ENCODE results near the gene OCSTAMP.

Gene OCSTAMP

DNA sequence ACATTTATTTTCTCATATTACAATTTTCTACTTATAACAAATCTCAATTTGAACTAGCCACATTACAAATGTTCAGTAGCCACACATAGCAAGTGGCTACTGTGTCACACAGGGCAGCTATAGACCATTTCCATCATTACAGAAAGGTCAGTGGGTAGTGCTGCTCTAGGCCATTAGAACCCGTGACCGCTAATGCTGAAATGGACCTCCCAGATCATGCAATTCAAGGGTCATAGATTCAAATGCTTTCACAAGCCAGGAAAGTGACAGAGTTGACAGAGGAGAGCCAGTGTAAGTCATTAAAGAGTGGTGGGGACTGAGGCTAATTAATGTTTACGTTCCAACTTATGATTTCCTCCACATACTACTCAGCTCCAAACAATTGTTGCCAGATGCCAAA, 3.5 kb upstream of the OCSTAMP start:
- no peak for DNase-seq (ENCODE audit: low spot score)

DNA sequence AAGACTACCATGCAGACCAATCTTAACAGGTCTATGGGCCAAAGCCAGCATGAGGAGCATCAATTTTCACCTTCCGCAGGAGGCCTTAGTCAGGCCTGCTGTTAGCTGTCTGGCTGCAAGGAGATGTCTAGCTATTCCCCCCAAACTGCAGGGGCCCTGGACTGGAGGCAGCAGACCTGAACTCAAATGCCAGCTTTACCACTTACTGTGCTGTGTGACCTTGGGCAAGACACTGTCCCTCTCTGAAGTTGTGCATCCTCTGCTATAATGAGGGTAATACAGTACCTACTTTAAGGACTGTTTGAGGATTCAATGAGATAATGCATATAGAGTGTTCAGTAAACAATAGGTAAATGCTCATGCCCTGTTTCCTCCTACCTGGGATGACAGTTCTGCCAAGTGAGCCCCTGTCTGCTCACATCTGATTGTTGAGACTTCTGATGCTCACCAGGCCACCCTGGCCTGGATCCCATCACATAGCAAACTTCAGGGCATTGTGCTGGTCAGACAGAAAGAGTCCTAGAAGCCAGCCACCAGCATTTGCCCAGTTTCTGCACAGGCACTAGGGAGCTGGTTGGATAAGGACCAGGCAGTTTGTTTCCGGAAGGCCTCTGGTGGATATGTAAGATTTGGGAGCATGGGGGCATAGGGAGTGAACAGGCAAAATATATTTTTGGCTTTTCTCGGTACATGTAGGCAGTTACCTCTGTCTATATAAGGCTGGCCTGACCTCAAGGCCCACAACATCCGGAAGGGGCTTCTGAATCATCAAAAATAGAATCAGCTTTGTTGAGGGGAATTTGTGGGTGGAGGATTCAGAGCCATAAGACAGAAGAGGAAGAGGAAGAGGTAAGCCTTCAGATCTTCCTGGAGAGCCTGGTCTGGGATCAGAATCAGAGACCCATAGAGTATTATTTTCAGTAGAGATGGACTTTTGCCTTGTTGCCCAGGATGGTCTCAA, 2.3 kb upstream of the OCSTAMP start:
- DNase-seq (ENCODE audit: low spot score): peak; percentile 85

- no peak for DNase-seq (ENCODE audit: low spot score)
Measured at GRCh38 chr20:46551522-46552381, 1.3 kb upstream of the OCSTAMP start.

DNA sequence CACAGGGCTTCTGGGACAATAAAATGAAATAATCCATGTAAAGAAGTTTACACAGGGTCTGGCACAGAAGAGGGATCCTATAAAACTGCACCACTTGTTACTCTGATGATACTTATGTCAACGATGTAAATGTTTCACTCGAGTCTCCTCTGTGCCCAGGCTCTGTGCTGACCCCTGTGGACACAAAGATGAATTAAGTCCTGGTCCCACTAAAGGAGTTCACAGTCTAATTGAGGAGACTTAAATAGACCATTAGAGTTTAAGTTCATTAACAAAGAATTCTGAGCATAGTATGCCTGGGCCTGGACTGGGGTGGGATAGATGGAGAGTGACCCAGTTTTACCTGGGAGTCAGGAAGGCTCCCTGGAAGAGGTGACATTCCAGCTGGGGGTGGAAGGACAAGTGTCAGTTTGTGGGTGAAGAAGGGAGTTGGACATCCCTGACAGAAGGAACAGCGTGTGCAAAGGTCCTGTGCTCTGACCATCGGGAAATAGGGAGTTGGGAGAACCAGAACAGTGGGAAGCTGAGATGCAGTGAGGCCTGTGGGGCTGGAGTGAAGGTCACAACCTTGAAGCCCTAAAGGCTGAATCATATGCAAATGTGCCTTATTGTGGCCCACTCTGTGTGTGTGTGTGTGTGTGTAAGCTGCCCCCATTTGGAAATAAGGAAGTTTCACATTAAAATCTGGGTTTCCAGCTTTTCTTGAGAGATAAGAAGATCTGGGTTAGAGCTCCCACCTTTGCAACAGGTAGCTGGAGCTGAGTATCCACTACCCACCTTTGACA, 1.1 kb downstream of the OCSTAMP start:
- DNase-seq (ENCODE audit: low spot score): peak; percentile 10

GRCh38 chr20:46548688-46549087, 1.8 kb downstream of the OCSTAMP start:
- DNase-seq (ENCODE audit: low spot score): no peak

- no peak for DNase-seq (ENCODE audit: low spot score)
Measured at GRCh38 chr20:46547995-46548394, 2.5 kb downstream of the OCSTAMP start.

- DNase-seq (ENCODE audit: low spot score): peak; percentile 51
Measured at GRCh38 chr20:46546936-46547335, 3.5 kb downstream of the OCSTAMP start.

- DNase-seq (ENCODE audit: low spot score): no peak
Measured at GRCh38 chr20:46546298-46546697, 4.2 kb downstream of the OCSTAMP start.

DNA sequence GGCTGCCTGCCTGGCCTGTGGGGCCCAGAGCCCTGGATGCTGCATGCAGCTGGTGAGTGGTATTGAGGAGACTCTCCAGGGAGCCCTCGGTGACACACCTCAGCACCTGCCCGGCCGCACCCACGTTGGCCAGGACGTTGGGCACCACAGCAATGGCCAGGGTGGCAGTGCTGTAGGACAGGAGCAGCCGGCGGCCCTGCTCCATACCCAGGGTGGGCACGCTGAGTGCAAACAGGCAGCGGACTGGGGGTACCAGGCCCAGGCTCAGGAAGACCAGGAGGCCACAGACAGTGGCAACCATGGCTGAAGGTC, 4.7 kb downstream of the OCSTAMP start:
- no peak for DNase-seq (ENCODE audit: low spot score)

GRCh38 chr20:46545077-46545826, 5.2 kb downstream of the OCSTAMP start:
- DNase-seq (ENCODE audit: low spot score): peak; percentile 86

GRCh38 chr20:46544576-46544975, 5.9 kb downstream of the OCSTAMP start:
- peak; percentile 19 for DNase-seq (ENCODE audit: low spot score)

DNA sequence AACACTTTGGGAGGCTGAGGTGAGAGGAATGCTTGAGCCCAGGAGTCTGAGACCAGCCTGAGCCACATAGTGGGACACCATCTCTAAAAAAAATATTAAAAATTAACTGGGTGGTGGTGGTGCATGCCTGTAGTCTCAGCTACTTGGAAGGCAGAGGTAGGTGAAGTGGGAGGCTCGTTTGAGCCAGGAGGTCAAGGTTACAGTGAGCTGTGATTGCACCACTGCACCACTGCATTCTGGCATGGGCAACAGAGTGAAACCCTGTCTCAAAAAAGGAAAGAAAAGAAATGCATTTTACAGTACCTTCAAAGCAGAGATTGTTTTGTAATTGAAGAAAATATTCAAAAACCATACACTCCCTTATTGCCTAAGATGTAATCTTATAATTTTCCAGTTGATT, 6.5 kb downstream of the OCSTAMP start:
- DNase-seq (ENCODE audit: low spot score): no peak

- no peak for DNase-seq (ENCODE audit: low spot score)
Measured at GRCh38 chr20:46543033-46543432, 7.4 kb downstream of the OCSTAMP start.

DNA sequence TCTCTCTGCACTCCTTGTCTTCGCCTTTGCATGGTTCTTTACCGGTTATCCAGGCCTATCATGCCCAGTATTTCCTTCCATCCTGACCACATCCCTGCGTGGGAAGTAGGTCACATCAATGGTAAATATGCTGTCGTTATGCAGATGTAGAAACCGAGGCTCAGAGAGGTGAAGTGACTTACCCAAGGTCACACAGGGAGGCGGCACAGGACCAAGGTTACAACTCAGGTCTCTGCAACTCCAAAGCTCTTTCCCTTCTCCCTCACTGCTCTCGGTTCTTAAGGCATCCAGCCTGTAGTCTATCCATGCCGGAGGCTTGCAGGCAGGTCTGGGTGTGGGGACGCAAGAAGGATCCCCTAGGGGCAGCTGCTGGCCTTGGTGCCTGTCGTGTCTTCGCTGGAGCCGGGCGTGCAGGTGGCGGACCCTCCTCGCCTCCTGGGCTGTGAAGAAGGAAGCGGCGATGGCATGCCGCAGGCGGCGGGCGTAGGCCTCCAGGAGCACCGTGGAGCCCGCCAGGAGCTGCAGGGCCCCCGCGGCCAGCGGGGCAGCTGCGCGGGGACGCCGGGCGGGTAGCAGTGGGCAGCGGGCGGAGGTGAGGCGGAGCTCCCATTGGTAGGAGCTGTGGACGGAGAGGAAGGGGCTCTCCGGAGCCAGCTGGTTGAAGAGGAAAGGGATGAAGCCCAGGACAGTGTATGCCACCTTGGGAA, 9.1 kb downstream of the OCSTAMP start:
- DNase-seq (ENCODE audit: low spot score): no peak

- no peak for DNase-seq (ENCODE audit: low spot score)
Measured at GRCh38 chr20:46539113-46539512, 11.3 kb downstream of the OCSTAMP start.

GRCh38 chr20:46530640-46531039, 19.8 kb downstream of the OCSTAMP start:
- DNase-seq (ENCODE audit: low spot score): no peak

DNA sequence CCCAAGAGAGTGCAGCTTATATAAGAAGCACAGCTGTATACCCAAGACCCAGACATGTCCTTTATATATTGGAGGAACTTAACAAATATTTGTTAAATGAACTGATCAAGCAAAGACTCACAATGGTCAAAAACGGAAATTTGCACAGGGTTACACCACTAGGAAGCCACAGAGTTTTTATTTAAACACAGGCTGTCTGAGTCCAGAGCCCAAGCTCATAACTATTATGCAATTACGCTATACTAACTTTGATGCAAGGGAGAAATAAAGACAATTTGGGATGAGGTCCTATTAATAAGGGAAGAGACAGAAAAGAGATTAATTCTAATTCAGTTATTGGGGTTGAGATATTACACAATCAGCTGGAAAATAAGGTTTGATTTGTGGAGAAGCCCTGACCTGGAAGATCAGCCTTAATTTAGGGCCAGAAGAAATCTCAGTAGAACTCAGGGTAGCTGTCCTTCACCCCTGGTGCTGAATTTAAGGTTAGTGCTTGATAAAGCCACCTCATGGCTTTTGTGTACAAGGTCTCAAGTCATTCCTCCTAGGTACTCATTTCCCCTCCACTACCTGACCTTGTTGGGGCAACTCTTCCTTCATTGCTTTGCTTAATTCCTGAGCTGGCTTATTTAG, 26.6 kb downstream of the OCSTAMP start:
- DNase-seq (ENCODE audit: low spot score): no peak

DNA sequence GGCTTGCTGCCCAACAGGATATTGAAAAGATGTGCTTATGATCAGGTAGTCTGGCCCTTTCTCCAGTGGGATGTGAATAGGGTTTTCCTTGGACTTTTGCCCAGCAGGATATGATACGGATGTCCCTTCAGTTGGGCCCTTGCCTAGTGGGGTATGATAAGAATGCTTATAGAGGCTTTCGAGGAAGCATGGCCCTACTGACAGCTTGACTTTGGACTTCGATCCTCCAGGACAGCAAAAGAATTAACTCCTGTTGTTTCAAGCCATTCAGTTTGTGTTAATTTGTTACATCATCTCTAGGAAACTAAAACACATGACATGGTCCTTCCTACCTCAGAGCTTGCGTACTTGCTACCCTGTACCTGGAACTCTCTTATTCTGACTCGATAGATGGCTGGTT, 27.3 kb downstream of the OCSTAMP start:
- no peak for DNase-seq (ENCODE audit: low spot score)

DNA sequence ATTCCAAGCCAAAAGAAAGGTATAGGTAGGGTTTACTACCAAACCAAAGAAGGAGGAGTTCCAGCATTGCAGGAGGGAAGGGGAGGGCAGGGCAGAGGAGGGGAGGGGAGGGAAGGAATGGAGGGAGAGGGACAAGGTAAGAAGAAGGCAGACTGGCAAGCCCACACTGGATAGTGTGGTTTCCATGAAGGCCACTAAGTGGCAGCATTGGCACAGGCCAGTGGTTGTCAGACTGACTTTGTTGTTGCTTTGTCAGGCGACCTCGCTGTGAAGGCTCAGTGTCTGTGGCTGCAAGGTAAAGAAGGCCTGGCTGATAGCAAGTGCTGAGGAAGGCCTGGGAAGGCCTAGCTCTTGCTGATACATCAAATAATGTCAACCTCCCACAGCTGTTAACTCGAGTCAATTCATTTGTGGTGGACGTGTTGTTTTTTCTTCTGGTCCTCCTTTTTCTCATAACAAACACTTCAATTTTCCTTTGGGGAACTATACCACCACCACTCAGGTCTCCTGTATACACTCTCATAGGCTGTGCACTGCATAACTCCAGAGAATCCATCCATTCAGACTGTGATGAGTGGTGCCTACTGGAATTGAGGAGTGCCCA, 29.4 kb downstream of the OCSTAMP start:
- peak; percentile 69 for DNase-seq (ENCODE audit: low spot score)

DNA sequence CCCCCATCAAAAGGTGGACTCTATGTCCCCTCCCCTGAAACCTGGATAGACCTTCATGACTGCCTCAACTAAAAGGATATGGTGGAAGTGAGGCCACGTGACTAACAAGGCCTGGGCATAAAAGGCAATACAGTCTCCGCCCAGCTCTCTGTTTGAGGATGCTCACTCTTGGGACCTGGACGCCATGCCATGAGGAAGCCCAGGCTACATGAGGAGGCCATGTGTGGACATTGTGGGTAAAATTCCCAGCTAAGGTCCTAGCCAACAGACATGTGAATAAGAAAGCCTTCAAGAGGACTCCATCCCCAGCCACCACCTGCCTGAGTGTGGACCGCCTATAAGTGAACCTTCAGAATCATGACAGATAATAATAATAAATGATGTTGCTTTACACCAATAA, 29.9 kb downstream of the OCSTAMP start:
- no peak for DNase-seq (ENCODE audit: low spot score)

Data from activated CD4-positive, alpha-beta T cell treated with anti-CD3 and anti-CD28 coated beads, Interleukin-2, Interleukin-4, amounts not matched to agents 100 ng/mL and 50 ng/mL, durations not matched to agents 16 hours and 8 hours (primary cell).